ENCODE measurements around the gene MAP3K20.

DNA sequence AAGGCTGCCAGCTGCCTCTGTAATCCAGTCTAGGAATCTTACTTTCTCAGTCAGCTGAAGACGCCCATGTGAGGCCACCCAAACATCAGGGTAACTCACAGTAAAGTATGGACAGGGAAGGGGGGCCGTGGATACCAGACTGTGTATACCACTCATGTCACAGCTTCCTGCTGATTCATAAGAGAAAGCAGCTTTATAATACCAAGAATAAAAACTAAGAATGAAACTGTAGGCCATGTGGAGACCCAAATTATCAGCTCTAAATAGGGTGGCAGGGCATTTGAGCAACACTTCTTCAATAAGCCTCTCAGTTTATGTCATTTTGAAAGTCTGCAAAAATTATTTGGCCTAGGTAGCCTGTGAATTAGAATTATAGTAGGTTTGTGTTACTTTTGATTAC, 164.0 kb downstream of the MAP3K20 start:
- no peak for TF ChIP-seq MAFK (IDR thresholded peaks at IDR 0.05; ENCODE audit: low read depth, low read length)
- TF ChIP-seq CTCF (conservative IDR thresholded peaks at IDR 0.05; ENCODE audit: low read depth, low read length): no peak
- no peak for TF ChIP-seq CEBPB (IDR thresholded peaks at IDR 0.05; ENCODE audit: low read depth, low read length)
- TF ChIP-seq RCOR1 (IDR thresholded peaks at IDR 0.05; ENCODE audit: insufficient replicate concordance, low read length): no peak
- TF ChIP-seq RFX5 (IDR thresholded peaks at IDR 0.05; ENCODE audit: low read depth, low read length): no peak
- no peak for TF ChIP-seq POLR2A (IDR thresholded peaks at IDR 0.05; ENCODE audit: low read depth, low read length)
- no peak for TF ChIP-seq MAZ (IDR thresholded peaks at IDR 0.05; ENCODE audit: borderline replicate concordance, low read depth, low read length)
- no peak for TF ChIP-seq FOS (IDR thresholded peaks at IDR 0.05; ENCODE audit: low read depth, low read length)
